Mucosa of descending colon (tissue), 3 donors: Measurements from ENCODE around the gene DYNLRB1. TPM values are rescaled to one million over a fixed set of nuclear protein-coding genes. Genes with fewer than 3 reads are reported as not detected.

ENCODE experiments used
- ATAC-seq: fragments of 200-7000 bp; cut with Tn5 transposase; one replicate; pipeline ENCODE4 v1.9.1; 2020; ENCODE audit warnings: mild to moderate bottlenecking, moderate library complexity
- DNase-seq, 3 donors: peaks; one replicate each; pipeline ENCODE4 v3.0.0-alpha.2; 2020
- H3K36me3 ChIP-seq: fragments of 200-600 bp; one replicate; pipeline ENCODE4 v1.8.0; 2021; ENCODE audit warnings: low read depth, mild to moderate bottlenecking
- H3K4me1 ChIP-seq: fragments of 200-600 bp; one replicate; pipeline ENCODE4 v1.8.0; 2021; ENCODE audit warnings: low read depth, mild to moderate bottlenecking
- H3K4me3 ChIP-seq: fragments of 200-600 bp; one replicate; pipeline ENCODE4 v1.8.0; 2021; ENCODE audit warnings: mild to moderate bottlenecking
- H3K9me3 ChIP-seq: fragments of 200-600 bp; one replicate; pipeline ENCODE4 v1.8.0; 2021; ENCODE audit warnings: mild to moderate bottlenecking
- intact Hi-C, 2 donors: fragments of 100-400 bp; cut with DNase I in 1 of 2; cut with micrococcal nuclease in 1 of 2; formaldehyde crosslinking; loops; one replicate each; pipeline versions ENCODE4 v1.11.0 to v1.11.1; 2022; cut with DNase I, micrococcal nuclease
- total RNA-seq, 3 donors: library from RNA; stranded (reverse); fragmentation: NEBNext Ultra II Directional in 2 of 3; extraction: Animal tissue kit (Norgen Biotek cat#: 25700) in 2 of 3; gene quantifications; one replicate each; pipeline versions ENCODE4 v1.2.1 to v1.2.4, GENCODE V29; 2021 to 2023
- TF ChIP-seq, protein P1 (sequence below): fragments of 200-600 bp; IDR thresholded peaks from one replicate; pipeline ENCODE4 v1.8.0; 2022; ENCODE audit warnings: antibody characterized with exemption, mild to moderate bottlenecking
- donor health status: DM: no; HTN: no; CAD: no; lungs with moderate emphysema.
- donor health status: DM: no; HTN: no; CAD: no.
- donor health status: DM: no; HTN: yes; CAD: no.

DYNLRB1 gene
- total RNA-seq, 3 donors from 2014 or later, result 110 to 137 (median 119) TPM

DNA sequence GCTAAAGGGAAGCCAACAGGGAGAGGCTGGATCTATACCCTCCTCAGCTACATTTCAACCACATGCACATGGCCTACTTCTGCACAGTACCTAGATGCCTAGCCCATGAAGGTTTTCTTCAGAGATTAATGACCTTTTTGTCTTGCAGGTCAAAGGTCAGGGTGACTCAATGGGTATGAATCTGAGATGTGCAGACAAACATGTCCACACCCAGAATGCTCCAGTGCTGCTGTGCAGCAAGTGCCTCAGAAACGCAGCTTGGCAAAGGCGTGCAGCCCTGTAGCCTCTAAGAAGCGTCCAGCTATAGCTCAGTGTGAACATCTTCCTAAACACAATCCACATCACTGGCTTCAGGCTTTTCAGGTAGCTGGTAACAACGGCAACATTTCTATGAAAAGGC, 66.7 kb downstream of the DYNLRB1 start:
- intact Hi-C loops, result no loop called here
- H3K9me3 ChIP-seq, result no peaks in the 10 kb centered on the region
- ATAC-seq (no peak), DNase-seq (no peak)
- H3K36me3 ChIP-seq, result no peaks in the 10 kb centered on the region
- TF ChIP-seq, protein P1, sequence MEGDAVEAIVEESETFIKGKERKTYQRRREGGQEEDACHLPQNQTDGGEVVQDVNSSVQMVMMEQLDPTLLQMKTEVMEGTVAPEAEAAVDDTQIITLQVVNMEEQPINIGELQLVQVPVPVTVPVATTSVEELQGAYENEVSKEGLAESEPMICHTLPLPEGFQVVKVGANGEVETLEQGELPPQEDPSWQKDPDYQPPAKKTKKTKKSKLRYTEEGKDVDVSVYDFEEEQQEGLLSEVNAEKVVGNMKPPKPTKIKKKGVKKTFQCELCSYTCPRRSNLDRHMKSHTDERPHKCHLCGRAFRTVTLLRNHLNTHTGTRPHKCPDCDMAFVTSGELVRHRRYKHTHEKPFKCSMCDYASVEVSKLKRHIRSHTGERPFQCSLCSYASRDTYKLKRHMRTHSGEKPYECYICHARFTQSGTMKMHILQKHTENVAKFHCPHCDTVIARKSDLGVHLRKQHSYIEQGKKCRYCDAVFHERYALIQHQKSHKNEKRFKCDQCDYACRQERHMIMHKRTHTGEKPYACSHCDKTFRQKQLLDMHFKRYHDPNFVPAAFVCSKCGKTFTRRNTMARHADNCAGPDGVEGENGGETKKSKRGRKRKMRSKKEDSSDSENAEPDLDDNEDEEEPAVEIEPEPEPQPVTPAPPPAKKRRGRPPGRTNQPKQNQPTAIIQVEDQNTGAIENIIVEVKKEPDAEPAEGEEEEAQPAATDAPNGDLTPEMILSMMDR, result no peak
- H3K4me3 ChIP-seq, result peak overlapping the region; percentile 0
- peaks cover 29% of the 10 kb centered on the region for H3K4me1 ChIP-seq

GRCh38 chr20:34583544-34583943, 67.3 kb downstream of the DYNLRB1 start:
- intact Hi-C loops, result no loop called here
- Histone ChIP-seq H3K4me3 (no peak overlapping the region), H3K36me3 (no peaks in the 10 kb centered on the region), H3K4me1 (peaks cover 29% of the 10 kb centered on the region), H3K9me3 (no peaks in the 10 kb centered on the region)
- DNase-seq, result peak in 1 of 3 donors; percentile 51
- ATAC-seq, result no peak
- TF ChIP-seq, protein P1, result no peak

DNA sequence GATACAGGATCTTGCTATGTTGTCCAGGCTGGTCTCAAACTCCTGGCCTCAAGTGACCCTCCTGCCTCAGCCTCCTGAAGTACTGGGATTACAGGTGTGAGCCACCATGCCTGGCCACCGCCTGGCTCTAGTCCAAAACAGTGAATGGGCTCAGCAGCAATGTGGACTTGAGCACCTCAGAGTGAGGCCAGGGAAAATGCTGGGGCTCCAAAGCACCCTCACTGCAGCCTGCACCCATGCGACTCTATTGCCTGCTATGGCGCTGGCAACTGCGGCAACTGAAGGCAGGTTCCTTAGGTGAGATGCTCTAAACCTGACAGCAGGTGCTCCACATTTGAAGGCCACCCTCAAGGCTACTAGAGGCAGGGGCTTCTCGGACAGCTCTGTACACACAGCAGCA, 68.8 kb downstream of the DYNLRB1 start:
- Histone ChIP-seq H3K36me3 (no peaks in the 10 kb centered on the region), H3K4me3 (no peak overlapping the region), H3K9me3 (no peaks in the 10 kb centered on the region), H3K4me1 (peaks cover 14% of the 10 kb centered on the region)
- ATAC-seq (no peak), DNase-seq (no peak)
- intact Hi-C loops, result no loop called here
- TF ChIP-seq, protein P1, result no peak

DNA sequence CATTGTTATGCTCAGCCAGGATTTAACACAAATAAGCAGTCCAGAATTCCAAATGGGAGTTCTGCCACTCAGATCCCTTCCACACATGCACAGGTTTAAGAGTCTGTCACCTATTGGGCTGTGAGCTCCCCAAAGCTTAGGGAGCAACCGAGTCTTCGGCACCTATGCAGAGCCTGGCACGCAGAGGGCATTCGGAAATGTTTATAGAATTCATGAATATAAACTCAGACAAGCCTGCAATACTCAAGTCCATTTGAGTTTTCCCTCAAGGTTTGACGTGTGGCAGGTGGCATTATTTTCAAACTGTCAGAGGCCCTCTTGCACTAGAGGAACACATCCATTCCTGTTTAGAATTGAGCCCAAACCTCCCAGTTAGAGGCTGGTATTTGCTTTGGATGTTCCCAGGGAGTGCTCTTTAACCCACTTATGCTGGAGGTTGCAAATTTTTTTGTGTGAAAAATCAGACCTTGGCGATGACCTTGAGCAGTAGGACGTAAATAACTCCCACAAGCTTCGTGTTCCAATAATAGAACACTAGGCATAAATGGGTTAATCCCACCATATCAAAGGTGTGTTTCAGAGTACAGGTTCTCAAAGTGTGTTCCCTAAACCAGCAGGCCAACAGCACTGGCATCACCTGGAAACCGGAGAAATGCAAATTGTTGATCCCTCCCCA, 70.4 kb downstream of the DYNLRB1 start:
- Histone ChIP-seq H3K4me3 (no peak overlapping the region), H3K9me3 (no peaks in the 10 kb centered on the region), H3K36me3 (no peaks in the 10 kb centered on the region), H3K4me1 (peaks cover 4% of the 10 kb centered on the region)
- no peak for ATAC-seq
- TF ChIP-seq, protein P1, result no peak
- no peak for DNase-seq
- intact Hi-C loops, result no loop called here

Other genes starting within 250 kb of the DYNLRB1 start
- 10 to 100 TPM; 71.5 to 98.6 (median 74.3) TPM for gene AHCY, start 213.1 kb upstream of the DYNLRB1 start, total RNA-seq
- 10 to 100 TPM; 60.0 to 81.0 (median 75.0) TPM for gene ITCH, start 153.1 kb upstream of the DYNLRB1 start, total RNA-seq
- 10 to 100 TPM; 30.6 to 61.6 (median 47.8) TPM for gene MAP1LC3A, start 42.3 kb downstream of the DYNLRB1 start, total RNA-seq
- gene PIGU, start 160.7 kb downstream of the DYNLRB1 start, total RNA-seq, result 10 to 100 TPM; 14.4 to 26.3 (median 24.3) TPM
- 100 to 1,000 TPM in 2 of 3 donors, 10 to 100 TPM in 1; 65.9 to 155 (median 114) TPM for gene TP53INP2, start 187.9 kb downstream of the DYNLRB1 start, total RNA-seq